Measurements from ENCODE around the gene FAM228B.
"Not testable (repeated sequence)": the region's sequence is repeated elsewhere in the genome, so short reads cannot be mapped to it uniquely, and the experiment has no call there.

Gene FAM228B

GRCh38 chr2:24121066-24121465 lies 2.2 kb upstream of the FAM228B start:
- no peak for DNase-seq (ENCODE audit: low read depth, low spot score)
- Histone ChIP-seq H3K4me1 (ENCODE audit: control insufficient read depth, insufficient read depth, low read length) (no peaks in the 10 kb centered on the region), H3K9me3 (ENCODE audit: control insufficient read depth, insufficient read depth, low read length) (no peaks in the 10 kb centered on the region), H3K4me3 (ENCODE audit: low read length) (no peak overlapping the region), H3K36me3 (ENCODE audit: control insufficient read depth, insufficient read depth, low read length) (no peaks in the 10 kb centered on the region), H3K27me3 (ENCODE audit: control insufficient read depth, insufficient read depth, low read length) (no peaks in the 10 kb centered on the region), H3K27ac (ENCODE audit: low read length) (no peak overlapping the region)
- no CpG with 5 or more reads among the region's 5 CpGs for WGBS (ENCODE audit: insufficient coverage, insufficient read length)

DNA sequence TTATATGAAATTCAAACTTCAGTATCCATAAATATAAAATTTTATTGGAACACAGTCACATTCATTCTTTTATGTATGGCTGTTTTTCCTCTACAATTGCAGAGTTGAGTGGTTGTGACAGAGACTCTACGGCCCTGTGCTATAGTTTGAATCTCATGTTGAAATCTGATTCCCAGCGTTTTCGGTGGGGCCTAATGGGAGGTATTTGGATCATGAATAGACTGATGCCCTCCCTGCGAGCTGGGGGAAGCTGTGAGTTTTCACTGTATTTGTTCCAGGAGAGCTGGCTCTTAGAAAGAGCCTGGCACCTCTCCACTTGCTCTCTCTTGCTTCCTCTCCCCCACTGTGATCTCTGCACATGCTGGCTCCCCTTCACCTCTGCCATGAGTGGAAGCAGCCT lies 1.8 kb upstream of the FAM228B start:
- Histone ChIP-seq H3K9me3 (ENCODE audit: control insufficient read depth, insufficient read depth, low read length) (no peaks in the 10 kb centered on the region), H3K27ac (ENCODE audit: low read length) (no peak overlapping the region), H3K27me3 (ENCODE audit: control insufficient read depth, insufficient read depth, low read length) (no peaks in the 10 kb centered on the region), H3K4me1 (ENCODE audit: control insufficient read depth, insufficient read depth, low read length) (no peaks in the 10 kb centered on the region), H3K4me3 (ENCODE audit: low read length) (no peak overlapping the region), H3K36me3 (ENCODE audit: control insufficient read depth, insufficient read depth, low read length) (no peaks in the 10 kb centered on the region)
- no peak for DNase-seq (ENCODE audit: low read depth, low spot score)
- WGBS (ENCODE audit: insufficient coverage, insufficient read length), result no CpG with 5 or more reads among the region's 4 CpGs

- no peak for DNase-seq (ENCODE audit: low read depth, low spot score)
These were observed 689 bp upstream of the FAM228B start for GRCh38 chr2:24122366-24123194.

DNA sequence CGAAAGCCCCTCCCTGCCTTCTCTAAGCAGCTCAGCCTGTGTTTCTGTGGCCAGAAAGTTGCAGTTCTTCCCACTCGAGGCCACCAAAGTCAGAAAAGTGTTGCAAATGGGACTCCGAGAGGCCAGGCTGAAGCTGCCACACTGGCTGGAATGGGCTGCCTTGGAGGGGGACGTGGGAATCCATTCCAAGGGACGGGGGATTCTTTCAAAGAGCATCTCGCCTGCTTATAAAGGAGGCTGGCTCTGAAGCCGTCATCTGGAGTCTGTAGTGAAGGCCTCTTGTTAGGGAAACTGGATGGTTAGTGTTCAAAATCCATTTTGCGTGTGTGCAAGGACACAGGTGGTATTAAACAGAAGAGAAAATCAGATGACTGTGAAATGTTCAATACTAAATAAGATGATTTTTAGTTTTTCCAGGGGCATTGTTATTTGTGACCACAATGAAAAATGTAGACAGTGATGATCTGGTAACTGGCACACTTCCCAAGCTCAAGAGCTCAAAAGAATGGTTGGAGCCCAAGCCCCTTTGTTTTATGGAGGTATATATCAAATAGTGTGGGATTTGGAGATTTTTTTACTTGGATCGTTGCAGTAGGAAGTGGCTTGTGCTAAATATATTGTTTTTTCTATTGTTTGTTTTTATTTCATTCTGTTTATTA lies 782 bp downstream of the FAM228B start:
- Histone ChIP-seq H3K27ac (ENCODE audit: low read length) (no peak overlapping the region), H3K27me3 (ENCODE audit: control insufficient read depth, insufficient read depth, low read length) (no peaks in the 10 kb centered on the region), H3K9me3 (ENCODE audit: control insufficient read depth, insufficient read depth, low read length) (no peaks in the 10 kb centered on the region), H3K36me3 (ENCODE audit: control insufficient read depth, insufficient read depth, low read length) (no peaks in the 10 kb centered on the region), H3K4me1 (ENCODE audit: control insufficient read depth, insufficient read depth, low read length) (no peaks in the 10 kb centered on the region), H3K4me3 (ENCODE audit: low read length) (peak overlapping the region; percentile 73; the same call in 1 of the 2 replicates)
- DNase-seq (ENCODE audit: low read depth, low spot score), result no peak
- no CpG with 5 or more reads among the region's 9 CpGs for WGBS (ENCODE audit: insufficient coverage, insufficient read length)

More at GRCh38 chr2:24122366-24123194, 689 bp upstream of the FAM228B start:
- H3K27me3 ChIP-seq (ENCODE audit: control insufficient read depth, insufficient read depth, low read length), result no peaks in the 10 kb centered on the region
- no peaks in the 10 kb centered on the region for H3K4me1 ChIP-seq (ENCODE audit: control insufficient read depth, insufficient read depth, low read length)
- no peaks in the 10 kb centered on the region for H3K36me3 ChIP-seq (ENCODE audit: control insufficient read depth, insufficient read depth, low read length)
- H3K27ac ChIP-seq (ENCODE audit: low read length), result no peak overlapping the region
- peak overlapping the region; percentile 73; the same call in 1 of the 2 replicates for H3K4me3 ChIP-seq (ENCODE audit: low read length)
- WGBS (ENCODE audit: insufficient coverage, insufficient read length), result no CpG with 5 or more reads among the region's 15 CpGs
- H3K9me3 ChIP-seq (ENCODE audit: control insufficient read depth, insufficient read depth, low read length), result no peaks in the 10 kb centered on the region

GRCh38 chr2:24125956-24126355 lies 2.7 kb downstream of the FAM228B start:
- Histone ChIP-seq H3K9me3 (ENCODE audit: control insufficient read depth, insufficient read depth, low read length) (no peaks in the 10 kb centered on the region), H3K27ac (ENCODE audit: low read length) (no peak overlapping the region), H3K4me1 (ENCODE audit: control insufficient read depth, insufficient read depth, low read length) (no peaks in the 10 kb centered on the region), H3K36me3 (ENCODE audit: control insufficient read depth, insufficient read depth, low read length) (no peaks in the 10 kb centered on the region), H3K4me3 (ENCODE audit: low read length) (no peak overlapping the region), H3K27me3 (ENCODE audit: control insufficient read depth, insufficient read depth, low read length) (no peaks in the 10 kb centered on the region)
- no CpG with 5 or more reads among the region's 1 CpG for WGBS (ENCODE audit: insufficient coverage, insufficient read length)
- DNase-seq (ENCODE audit: low read depth, low spot score), result no peak

DNA sequence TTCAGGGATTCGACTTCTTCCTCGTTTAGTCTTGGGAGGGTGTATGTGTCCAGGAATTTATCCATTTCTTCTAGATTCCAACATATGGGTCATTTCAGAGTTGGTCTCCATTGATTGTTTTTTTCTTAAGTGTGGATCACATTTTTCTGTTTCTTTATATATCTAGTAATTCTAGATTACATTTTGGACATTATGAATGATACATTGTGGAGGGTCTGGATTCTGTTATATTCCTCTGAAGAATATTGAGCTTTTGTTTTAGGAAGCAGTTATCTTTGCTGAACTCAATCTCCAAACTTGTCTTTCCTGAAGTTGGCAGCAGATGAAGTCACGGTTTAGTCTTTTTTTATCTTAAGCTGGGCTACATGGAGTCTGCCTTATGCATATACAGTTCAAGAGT lies 9.3 kb downstream of the FAM228B start:
- DNase-seq (ENCODE audit: low read depth, low spot score), result no peak
- no peak overlapping the region for H3K27ac ChIP-seq (ENCODE audit: low read length)
- H3K4me3 ChIP-seq (ENCODE audit: low read length), result no peak overlapping the region
- H3K36me3 ChIP-seq (ENCODE audit: control insufficient read depth, insufficient read depth, low read length), result no peaks in the 10 kb centered on the region
- WGBS (ENCODE audit: insufficient coverage, insufficient read length), result no CpG with 5 or more reads among the region's 3 CpGs
- H3K9me3 ChIP-seq (ENCODE audit: control insufficient read depth, insufficient read depth, low read length), result no peaks in the 10 kb centered on the region
- no peaks in the 10 kb centered on the region for H3K4me1 ChIP-seq (ENCODE audit: control insufficient read depth, insufficient read depth, low read length)
- H3K27me3 ChIP-seq (ENCODE audit: control insufficient read depth, insufficient read depth, low read length), result no peaks in the 10 kb centered on the region

DNA sequence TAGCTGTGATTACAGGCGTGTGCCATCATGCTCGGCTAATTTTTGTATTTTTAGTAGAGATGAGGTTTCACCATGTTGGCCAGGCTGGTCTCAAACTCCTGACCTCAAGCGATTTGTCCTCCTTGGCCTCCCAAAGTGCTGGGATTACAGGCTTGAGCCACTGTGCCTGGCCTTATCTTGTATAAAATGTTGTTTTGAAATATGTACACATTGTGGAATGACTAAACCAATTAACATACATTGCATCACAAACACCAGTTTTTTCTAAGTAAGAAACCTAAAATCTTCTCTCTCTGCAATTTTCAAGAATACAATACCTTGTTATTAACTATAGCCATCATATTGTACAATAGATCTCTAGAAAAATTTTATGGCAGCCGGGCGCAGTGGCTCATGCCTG lies 17.0 kb downstream of the FAM228B start:
- not testable (repeated sequence) for H3K27me3 ChIP-seq (ENCODE audit: control insufficient read depth, insufficient read depth, low read length); H3K27ac ChIP-seq (ENCODE audit: low read length); DNase-seq (ENCODE audit: low read depth, low spot score); H3K9me3 ChIP-seq (ENCODE audit: control insufficient read depth, insufficient read depth, low read length); H3K36me3 ChIP-seq (ENCODE audit: control insufficient read depth, insufficient read depth, low read length); H3K4me3 ChIP-seq (ENCODE audit: low read length); H3K4me1 ChIP-seq (ENCODE audit: control insufficient read depth, insufficient read depth, low read length)
- no CpG with 5 or more reads among the region's 5 CpGs for WGBS (ENCODE audit: insufficient coverage, insufficient read length)

DNA sequence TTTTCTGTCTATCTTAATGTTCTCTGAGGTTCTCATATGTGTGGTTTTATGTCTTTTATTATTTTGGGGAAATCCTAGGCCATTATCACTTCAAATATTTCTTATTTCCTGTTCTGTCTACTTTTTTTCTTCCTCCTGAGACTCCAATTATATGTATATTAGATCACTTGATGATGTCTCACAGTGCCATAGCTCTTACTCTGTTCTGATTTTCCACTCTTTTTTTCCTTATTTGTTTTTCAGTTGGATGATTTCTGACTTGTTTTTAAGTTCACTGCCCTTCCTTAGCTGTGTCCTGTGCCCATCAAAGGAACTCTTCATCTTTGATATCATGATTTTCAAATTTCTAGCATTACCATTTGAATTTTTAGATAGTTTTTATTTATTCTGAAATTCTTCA lies 24.1 kb downstream of the FAM228B start:
- H3K9me3 ChIP-seq (ENCODE audit: control insufficient read depth, insufficient read depth, low read length), result no peaks in the 10 kb centered on the region
- DNase-seq (ENCODE audit: low read depth, low spot score), result no peak
- no peaks in the 10 kb centered on the region; the same call in 1 of the 2 replicates for H3K36me3 ChIP-seq (ENCODE audit: control insufficient read depth, insufficient read depth, low read length)
- H3K27me3 ChIP-seq (ENCODE audit: control insufficient read depth, insufficient read depth, low read length), result no peaks in the 10 kb centered on the region
- no peak overlapping the region for H3K4me3 ChIP-seq (ENCODE audit: low read length)
- H3K4me1 ChIP-seq (ENCODE audit: control insufficient read depth, insufficient read depth, low read length), result no peaks in the 10 kb centered on the region
- H3K27ac ChIP-seq (ENCODE audit: low read length), result no peak overlapping the region

- no CpG with 5 or more reads among the region's 5 CpGs for WGBS (ENCODE audit: insufficient coverage, insufficient read length)
- DNase-seq (ENCODE audit: low read depth, low spot score), result no peak
- H3K4me1 ChIP-seq (ENCODE audit: control insufficient read depth, insufficient read depth, low read length), result no peaks in the 10 kb centered on the region
- no peaks in the 10 kb centered on the region for H3K9me3 ChIP-seq (ENCODE audit: control insufficient read depth, insufficient read depth, low read length)
- no peaks in the 10 kb centered on the region for H3K27me3 ChIP-seq (ENCODE audit: control insufficient read depth, insufficient read depth, low read length)
- H3K27ac ChIP-seq (ENCODE audit: low read length), result no peak overlapping the region
- H3K36me3 ChIP-seq (ENCODE audit: control insufficient read depth, insufficient read depth, low read length), result no peaks in the 10 kb centered on the region
- H3K4me3 ChIP-seq (ENCODE audit: low read length), result no peak overlapping the region
These were observed 29.3 kb downstream of the FAM228B start for GRCh38 chr2:24152413-24153197.

GRCh38 chr2:24153478-24153877 lies 30.2 kb downstream of the FAM228B start:
- H3K27me3 ChIP-seq (ENCODE audit: control insufficient read depth, insufficient read depth, low read length), result no peaks in the 10 kb centered on the region
- H3K27ac ChIP-seq (ENCODE audit: low read length), result no peak overlapping the region
- no peak for DNase-seq (ENCODE audit: low read depth, low spot score)
- H3K36me3 ChIP-seq (ENCODE audit: control insufficient read depth, insufficient read depth, low read length), result no peaks in the 10 kb centered on the region
- H3K4me3 ChIP-seq (ENCODE audit: low read length), result no peak overlapping the region
- no peaks in the 10 kb centered on the region for H3K4me1 ChIP-seq (ENCODE audit: control insufficient read depth, insufficient read depth, low read length)
- no peaks in the 10 kb centered on the region for H3K9me3 ChIP-seq (ENCODE audit: control insufficient read depth, insufficient read depth, low read length)
- WGBS (ENCODE audit: insufficient coverage, insufficient read length), result no CpG with 5 or more reads among the region's 4 CpGs

All from iPS DF 6.9 (cell line).